Activated CD8-positive, alpha-beta memory T cell treated with anti-CD3 and anti-CD28 coated beads, Interleukin-2, amount 50 U/mL, for 4 hours (primary cell): ENCODE results near the gene TMC5.
"Not testable (repeated sequence)": the region's sequence is repeated elsewhere in the genome, so short reads cannot be mapped to it uniquely, and the experiment has no call there.

ENCODE experiments used
- DNase-seq: peaks from one replicate; pipeline ENCODE4 v3.0.0-alpha.2; 2020

TMC5 gene

GRCh38 chr16:19406891-19407491 is 10.7 kb upstream of the TMC5 start:
- DNase-seq, result no peak

DNA sequence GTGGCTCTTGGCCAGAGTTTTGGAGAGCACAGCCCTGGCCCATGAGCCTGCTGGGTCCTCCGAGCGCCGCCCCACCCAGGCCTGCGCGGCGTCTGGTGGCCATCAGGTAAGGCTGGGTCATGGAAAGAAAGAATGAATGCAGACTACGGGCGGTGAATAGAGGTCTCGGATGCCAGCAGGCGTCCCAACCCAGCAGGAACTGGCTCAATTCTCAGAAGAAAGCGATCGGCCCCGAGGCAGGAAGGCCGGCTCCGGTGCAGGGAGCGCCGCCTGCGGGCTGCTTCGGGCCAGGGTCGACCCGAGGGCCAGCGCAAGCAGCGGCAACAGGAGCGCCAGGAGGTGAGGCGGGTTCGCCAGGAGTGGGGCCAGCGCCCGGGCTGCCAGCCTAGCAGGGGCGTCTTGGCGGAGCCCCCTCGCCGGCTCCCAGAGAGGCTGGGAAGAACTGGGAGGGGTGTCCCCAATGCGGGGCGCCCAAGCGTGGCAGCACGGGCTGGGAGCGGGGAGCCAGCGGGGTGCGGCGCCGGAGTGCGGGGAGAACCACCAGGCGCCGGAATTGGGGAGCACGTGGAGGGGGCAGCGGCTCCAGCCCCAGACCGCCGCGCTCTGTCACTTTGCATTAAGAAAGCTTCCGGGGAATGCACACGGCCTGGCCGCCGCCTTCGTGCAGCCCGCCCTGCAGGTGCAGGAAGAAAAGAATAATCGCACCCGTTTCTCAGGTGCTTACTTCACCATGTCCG is 7.1 kb upstream of the TMC5 start:
- DNase-seq, result no peak

DNA sequence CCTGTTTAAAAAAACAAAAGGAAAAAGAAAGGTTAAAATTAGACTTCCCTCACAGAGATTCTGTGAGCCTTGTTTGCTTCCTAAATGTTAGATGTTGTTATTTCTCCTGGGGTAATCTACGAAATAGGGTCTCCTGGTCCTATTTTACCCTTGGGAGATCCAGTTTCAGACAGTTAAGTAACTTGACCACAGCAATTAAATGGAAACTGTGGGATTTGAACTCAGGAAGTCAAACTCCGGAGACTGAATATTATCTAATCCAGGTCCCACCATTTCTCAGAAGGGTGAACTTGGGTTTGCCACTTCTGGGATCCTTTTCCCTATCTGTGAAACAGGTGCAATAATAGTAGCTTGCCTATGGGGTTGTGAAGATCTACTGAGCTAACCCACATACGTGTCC is 6.4 kb upstream of the TMC5 start:
- DNase-seq, result no peak

DNA sequence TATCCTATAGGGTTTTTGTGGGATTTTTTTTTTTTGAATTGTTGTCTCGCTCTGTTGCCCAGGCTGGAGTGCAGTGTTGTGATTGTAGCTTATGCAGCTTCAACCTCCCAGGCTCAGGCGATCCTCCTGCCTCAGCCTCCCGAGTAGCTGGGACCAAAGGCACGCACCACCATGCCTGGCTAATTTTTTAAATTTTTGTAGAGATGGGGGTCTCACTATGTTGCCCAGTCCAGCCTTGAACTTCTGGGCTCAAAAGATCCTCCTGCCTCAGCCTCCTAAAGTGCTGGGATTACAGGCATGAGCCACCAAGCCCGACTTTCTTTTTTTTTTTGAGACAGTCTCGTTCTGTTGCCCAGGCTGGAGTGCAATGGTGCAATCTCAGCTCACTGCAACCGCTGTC is 5.6 kb upstream of the TMC5 start:
- not testable (repeated sequence) for DNase-seq

GRCh38 chr16:19415461-19415860 is 2.2 kb upstream of the TMC5 start:
- DNase-seq, result no peak

DNA sequence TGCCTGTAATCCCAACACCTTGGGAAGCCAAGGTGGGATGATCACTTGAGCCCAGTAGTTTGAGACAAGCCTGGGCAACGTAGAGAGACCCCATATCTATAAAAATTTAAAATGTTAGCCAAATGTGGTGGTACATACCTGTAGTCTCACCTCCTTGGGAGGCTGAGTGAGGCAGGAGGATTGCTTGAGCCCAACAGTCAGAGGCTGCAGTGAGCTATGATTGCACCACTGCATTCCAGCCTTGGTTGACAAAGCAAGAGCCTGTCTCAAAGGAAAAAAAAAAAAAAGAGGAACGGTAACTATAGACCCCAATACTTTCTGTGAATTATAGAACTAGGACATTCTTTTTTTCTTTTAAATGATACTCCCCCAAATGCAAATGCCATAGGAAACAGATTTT is 1.8 kb upstream of the TMC5 start:
- DNase-seq, result no peak

DNA sequence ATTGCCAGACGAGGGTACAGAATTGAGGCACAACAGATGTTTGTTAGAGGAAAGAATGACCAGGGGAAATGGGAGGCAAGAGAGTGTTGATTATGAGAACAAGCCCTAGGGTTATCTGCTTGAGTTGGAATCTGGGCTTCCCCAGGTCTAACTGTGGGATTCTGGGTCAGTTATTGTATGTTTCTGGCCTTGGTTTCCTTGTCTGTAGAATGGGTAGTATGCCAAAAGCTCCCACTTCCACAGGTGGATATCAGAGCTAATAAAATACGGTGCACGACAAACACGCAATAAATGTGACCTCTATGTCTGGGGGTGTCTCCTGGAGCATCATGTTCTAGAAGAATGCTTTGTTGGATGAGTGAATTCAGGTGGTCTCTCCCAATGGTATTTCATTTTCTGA is 517 bp downstream of the TMC5 start:
- no peak for DNase-seq

GRCh38 chr16:19419698-19420075 is 2.0 kb downstream of the TMC5 start:
- DNase-seq, result no peak

GRCh38 chr16:19424478-19424877 is 6.8 kb downstream of the TMC5 start:
- no peak for DNase-seq

- no peak for DNase-seq
Observed at GRCh38 chr16:19430345-19430744, 12.7 kb downstream of the TMC5 start.

DNA sequence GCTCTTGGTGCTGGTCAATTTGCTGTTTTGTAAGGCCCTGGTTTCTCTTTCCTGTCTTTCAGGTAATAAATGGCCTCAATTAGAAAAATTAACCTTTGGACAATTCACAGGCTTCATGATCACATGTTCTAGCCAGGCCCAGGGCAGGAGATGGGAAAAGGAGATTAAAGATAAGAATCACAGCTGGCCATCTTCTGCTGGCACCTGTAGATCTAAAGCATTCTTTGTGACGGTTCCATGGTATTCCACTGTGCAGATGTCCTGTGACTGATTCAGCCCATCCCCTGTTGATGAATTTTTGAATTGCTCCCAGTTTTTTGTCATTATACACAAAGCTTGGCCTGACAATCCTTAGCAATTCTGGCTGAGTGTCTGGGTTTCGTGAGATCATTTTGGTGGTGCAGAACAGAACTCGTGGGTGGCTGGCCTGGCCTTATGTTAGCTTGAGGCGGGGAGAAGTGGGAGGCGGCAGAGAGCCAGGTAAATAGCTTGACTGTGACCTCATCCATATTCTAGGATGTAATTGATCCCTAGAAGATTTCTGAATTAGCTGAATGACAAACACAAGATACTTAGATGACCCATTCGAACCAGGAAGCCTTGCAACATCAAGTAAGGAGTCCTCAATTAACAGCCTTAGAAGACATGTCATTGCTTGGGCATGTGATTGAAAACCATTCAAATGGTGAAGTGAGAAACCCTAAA is 14.1 kb downstream of the TMC5 start:
- DNase-seq, result no peak

- DNase-seq, result no peak
Observed at GRCh38 chr16:19432429-19432828, 14.7 kb downstream of the TMC5 start.

DNA sequence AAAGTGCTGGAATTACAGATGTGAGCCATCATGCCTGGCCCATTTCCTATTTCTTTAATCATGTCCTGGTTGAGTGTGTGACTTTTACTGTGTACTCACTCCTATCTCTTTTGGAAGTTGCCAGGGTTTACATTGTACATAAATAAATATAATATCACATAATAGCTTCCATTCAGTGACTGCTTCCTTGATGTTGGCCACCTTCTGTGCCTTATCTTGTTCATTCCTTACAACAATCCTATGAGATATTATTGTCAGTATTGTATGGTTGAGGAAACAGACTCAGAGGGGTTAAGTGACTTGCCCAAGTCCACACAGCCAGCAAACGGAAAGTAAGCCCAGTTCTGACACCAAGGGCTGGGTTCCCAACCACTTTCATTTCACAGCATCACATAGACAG is 16.9 kb downstream of the TMC5 start:
- no peak for DNase-seq

GRCh38 chr16:19436540-19436939 is 18.9 kb downstream of the TMC5 start:
- no peak for DNase-seq

DNA sequence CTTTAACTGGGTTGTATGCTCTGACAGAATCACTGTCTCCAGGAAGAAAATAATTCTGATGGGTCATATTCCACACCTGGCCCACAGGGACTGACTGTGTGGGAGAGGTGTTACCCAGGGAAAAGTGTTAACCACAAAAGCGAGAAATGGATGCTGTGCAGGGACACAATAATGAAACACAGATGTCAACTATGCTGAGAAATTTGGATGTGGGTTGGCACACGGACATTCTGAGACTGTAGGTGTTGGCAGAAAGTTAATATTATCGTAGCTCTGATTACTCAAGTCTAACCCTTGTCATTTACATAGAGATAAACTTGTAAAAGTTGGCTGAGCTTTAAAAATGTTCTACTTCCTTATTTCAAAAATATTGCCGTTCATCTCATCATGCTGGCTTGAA is 19.6 kb downstream of the TMC5 start:
- no peak for DNase-seq

DNA sequence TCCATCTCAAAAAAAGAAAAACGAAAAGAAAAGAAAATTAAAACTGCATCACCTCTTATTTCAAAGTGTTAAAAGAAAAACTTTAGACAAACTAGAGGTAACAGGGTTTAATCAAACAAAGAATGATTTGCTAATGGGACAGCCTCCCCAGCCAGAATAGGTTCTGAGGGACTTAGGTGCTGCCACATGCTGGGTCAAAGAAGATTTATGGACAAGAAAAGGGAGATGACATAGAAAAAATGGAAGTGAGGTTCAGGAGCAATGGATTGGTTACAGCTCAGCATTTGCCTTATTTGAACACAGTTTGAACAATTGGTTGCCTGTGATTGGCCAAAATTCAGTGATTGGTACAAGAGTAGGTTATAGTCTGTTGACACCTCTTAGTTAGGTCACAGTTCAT is 21.1 kb downstream of the TMC5 start:
- no peak for DNase-seq

GRCh38 chr16:19439483-19439882 is 21.8 kb downstream of the TMC5 start:
- no peak for DNase-seq

DNA sequence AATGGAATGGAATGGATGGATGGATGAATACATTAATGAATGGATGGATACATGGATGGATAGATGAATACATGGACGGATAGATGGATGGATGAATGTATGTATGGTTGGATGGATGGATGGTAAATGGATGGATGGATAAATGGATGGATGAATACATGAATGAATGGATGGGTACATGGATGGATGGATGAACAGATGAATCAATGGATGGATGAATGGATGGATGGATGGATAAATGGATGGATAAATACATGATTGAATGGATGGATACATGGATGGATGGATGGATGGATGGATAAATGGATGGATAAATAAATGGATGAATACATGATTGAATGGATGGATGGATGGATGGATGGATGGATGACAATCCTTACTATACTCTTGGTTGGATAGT is 26.0 kb downstream of the TMC5 start:
- no peak for DNase-seq

GRCh38 chr16:19446300-19446846 is 28.7 kb downstream of the TMC5 start:
- DNase-seq, result no peak

DNA sequence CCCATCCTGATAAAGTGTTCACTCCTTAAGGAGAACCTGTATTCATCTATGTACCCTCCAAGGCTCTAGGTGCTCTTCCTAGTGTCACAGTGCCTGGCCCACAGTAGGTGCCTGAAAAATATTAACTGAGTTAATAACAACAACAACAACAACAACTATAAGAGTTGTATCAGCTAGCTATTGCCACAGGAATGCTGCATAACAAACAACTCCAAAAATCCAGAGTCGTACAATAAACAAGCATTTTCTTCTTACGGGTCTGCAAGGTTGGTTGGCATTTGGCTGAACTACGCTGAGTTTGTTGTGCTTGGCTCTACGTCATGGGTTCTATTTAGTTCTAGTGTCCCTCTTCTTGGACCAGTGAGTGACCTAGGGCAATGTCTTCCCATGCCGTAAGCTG is 29.2 kb downstream of the TMC5 start:
- no peak for DNase-seq

DNA sequence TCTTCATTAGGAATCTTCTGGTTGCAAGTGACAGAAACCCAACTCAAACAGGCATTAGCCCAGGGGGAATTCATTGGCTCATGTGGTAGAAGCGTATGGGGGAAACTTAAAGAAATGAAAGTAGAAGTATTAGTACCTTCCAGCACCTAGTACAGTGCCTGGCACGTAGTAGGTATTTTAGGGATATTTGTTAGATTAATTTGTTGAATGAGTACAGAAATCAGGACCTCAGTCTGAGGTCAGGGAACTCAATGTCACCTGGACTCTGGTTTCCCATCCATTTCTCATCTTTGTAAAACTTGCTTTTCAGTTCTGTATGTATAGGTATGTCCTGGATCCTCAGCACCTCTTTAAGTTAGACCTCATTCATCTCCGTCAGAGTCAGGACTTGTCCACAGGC is 32.5 kb downstream of the TMC5 start:
- no peak for DNase-seq

DNA sequence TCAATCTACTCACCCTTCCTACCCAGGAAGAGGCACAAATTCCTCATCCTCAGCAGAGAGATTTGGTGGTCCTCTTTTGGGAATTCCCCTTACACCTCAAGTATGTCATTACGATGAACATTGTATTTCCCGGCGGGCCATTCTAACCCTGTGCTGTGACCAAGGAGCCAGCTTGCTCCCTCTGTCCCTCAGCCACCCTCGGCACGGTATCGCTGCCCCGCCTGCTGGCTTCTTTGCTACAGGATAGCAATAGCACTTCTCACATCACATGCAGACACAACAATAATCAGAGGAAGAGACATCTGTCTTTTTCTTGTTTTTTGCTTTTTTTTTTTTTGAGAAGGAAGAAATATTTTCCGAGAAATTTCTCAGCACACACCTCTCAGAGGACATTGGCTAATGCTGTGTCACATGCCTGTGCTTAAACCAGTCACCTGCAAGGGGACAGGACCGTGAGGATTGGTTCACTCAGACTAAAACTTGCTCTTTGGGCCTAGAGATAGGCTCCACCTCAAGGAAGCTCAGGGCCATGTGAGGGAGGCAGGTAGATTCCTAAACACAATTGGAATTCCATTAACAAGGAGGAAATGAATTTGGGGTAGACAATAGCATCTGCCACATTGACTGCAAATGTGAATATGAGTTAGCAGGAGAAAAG is 41.2 kb downstream of the TMC5 start:
- no peak for DNase-seq

- DNase-seq, result no peak
Observed at GRCh38 chr16:19460397-19460796, 42.7 kb downstream of the TMC5 start.
